GM12801 (cell line): ENCODE data around the gene WNK3.

Experiments used
- CTCF ChIP-seq: IDR thresholded peaks from one replicate; pipeline ENCODE4 v1.5.1; 2011; ENCODE audit warnings: control low read depth; ENCODE audit not compliant: insufficient read length; ENCODE audit errors: extremely low read depth

Gene WNK3

GRCh38 chrX:54173791-54174190, 184.1 kb downstream of the WNK3 start:
- TF ChIP-seq CTCF = no peak

- no peak for TF ChIP-seq CTCF
These were observed 185.4 kb downstream of the WNK3 start for GRCh38 chrX:54172455-54172854.

GRCh38 chrX:54171527-54172250, 186.2 kb downstream of the WNK3 start:
- no peak for TF ChIP-seq CTCF

- TF ChIP-seq CTCF = no peak
These were observed 186.8 kb downstream of the WNK3 start for GRCh38 chrX:54171091-54171490.

- no peak for TF ChIP-seq CTCF
These were observed 190.9 kb downstream of the WNK3 start for GRCh38 chrX:54166915-54167314.

GRCh38 chrX:54157561-54157960, 200.3 kb downstream of the WNK3 start:
- TF ChIP-seq CTCF = no peak
